Upper lobe of right lung (tissue), 1 donor: ENCODE data around the gene CHTOP. TPM values are rescaled to one million over a fixed set of nuclear protein-coding genes. Genes with fewer than 3 reads are reported as not detected.

ENCODE experiments used
- ATAC-seq: fragments of 200-7000 bp; cut with Tn5 transposase; one replicate; pipeline ENCODE4 v1.9.1; 2020; ENCODE audit warnings: mild to moderate bottlenecking, moderate library complexity
- DNase-seq: peaks from one replicate; pipeline ENCODE4 v3.0.0-alpha.2; 2020
- H3K27ac ChIP-seq: fragments of 200-600 bp; one replicate; pipeline ENCODE4 v1.8.0; 2022
- H3K27me3 ChIP-seq: fragments of 200-600 bp; one replicate; pipeline ENCODE4 v1.8.0; 2022; ENCODE audit warnings: mild to moderate bottlenecking
- H3K36me3 ChIP-seq: fragments of 200-600 bp; one replicate; pipeline ENCODE4 v1.8.0; 2022
- H3K4me1 ChIP-seq: fragments of 200-600 bp; one replicate; pipeline ENCODE4 v1.8.0; 2022
- H3K4me3 ChIP-seq: fragments of 200-600 bp; one replicate; pipeline ENCODE4 v1.8.0; 2022; ENCODE audit warnings: mild to moderate bottlenecking
- H3K9me3 ChIP-seq: fragments of 200-600 bp; one replicate; pipeline ENCODE4 v1.8.0; 2022
- intact Hi-C: fragments of 100-400 bp; cut with DNase I; formaldehyde crosslinking; loops from one replicate; pipeline ENCODE4 v1.11.0; 2022
- total RNA-seq: library from RNA; stranded (reverse); fragmentation: NEBNext Ultra II Directional; extraction: Animal tissue kit (Norgen Biotek cat#: 25700); gene quantifications from one replicate; pipeline ENCODE4 v1.2.1, GENCODE V29; 2021
- TF ChIP-seq, protein P1 (sequence below): fragments of 200-600 bp; IDR thresholded peaks from one replicate; pipeline ENCODE4 v1.8.0; 2022; ENCODE audit warnings: antibody characterized with exemption
- donor health status: DM: no; HTN: yes; CAD: no; lungs with severe emphysema.

Gene CHTOP
- total RNA-seq, 1 donor from 2014 or later: 63.5 TPM

DNA sequence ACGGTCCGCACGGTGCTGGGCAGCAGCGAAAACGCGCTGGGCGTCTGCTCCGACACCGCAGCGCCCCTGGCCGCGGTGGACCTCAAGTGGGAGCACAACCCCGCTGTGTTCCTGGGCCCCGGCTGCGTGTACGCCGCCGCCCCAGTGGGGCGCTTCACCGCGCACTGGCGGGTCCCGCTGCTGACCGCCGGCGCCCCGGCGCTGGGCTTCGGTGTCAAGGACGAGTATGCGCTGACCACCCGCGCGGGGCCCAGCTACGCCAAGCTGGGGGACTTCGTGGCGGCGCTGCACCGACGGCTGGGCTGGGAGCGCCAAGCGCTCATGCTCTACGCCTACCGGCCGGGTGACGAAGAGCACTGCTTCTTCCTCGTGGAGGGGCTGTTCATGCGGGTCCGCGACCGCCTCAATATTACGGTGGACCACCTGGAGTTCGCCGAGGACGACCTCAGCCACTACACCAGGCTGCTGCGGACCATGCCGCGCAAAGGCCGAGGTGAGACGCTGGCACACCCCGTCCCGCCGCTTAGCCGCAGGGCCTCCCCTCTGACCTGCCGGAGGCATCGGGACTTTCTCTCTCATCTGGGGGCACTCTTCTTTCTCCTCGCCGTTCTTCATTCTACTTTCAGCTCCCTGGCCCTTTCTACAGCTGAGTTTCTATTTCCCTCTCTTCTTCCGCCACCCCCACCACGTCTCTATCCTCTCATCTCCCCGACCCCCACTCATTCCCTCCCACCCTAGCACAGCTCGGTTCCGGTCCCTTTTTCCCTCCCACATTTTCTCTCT lies 45.7 kb downstream of the CHTOP start:
- Histone ChIP-seq H3K27me3 (peaks cover 24% of the 10 kb centered on the region), H3K36me3 (no peaks in the 10 kb centered on the region), H3K4me1 (peaks cover 14% of the 10 kb centered on the region), H3K4me3 (peak overlapping the region; percentile 67), H3K9me3 (no peaks in the 10 kb centered on the region), H3K27ac (peak overlapping the region; percentile 74)
- DNase-seq: peak; percentile 74
- peak; percentile 63 for ATAC-seq
- TF ChIP-seq, protein P1, sequence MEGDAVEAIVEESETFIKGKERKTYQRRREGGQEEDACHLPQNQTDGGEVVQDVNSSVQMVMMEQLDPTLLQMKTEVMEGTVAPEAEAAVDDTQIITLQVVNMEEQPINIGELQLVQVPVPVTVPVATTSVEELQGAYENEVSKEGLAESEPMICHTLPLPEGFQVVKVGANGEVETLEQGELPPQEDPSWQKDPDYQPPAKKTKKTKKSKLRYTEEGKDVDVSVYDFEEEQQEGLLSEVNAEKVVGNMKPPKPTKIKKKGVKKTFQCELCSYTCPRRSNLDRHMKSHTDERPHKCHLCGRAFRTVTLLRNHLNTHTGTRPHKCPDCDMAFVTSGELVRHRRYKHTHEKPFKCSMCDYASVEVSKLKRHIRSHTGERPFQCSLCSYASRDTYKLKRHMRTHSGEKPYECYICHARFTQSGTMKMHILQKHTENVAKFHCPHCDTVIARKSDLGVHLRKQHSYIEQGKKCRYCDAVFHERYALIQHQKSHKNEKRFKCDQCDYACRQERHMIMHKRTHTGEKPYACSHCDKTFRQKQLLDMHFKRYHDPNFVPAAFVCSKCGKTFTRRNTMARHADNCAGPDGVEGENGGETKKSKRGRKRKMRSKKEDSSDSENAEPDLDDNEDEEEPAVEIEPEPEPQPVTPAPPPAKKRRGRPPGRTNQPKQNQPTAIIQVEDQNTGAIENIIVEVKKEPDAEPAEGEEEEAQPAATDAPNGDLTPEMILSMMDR: no peak
- intact Hi-C loops: loop anchor here (5.0 kb wide), 2 partner anchors 68 to 93 kb away; no protein-coding TSS in a partner anchor

DNA sequence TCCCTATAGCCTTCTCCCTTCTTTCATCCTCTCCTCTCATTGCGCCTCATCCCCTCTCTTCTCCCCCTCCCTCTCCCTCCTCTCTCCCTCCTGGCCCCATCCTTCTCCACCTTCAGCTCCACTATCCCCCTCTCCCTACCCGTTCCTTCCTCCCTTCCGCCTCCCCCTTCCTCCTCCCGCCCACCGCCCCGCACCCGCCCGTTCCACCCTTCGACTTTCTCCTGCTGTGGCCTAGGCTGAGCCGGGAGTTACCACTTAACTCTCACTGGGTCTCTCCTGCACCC lies 46.2 kb downstream of the CHTOP start:
- H3K27me3 ChIP-seq: peaks cover 24% of the 10 kb centered on the region
- peaks cover 14% of the 10 kb centered on the region for H3K4me1 ChIP-seq
- H3K36me3 ChIP-seq: no peaks in the 10 kb centered on the region
- peak overlapping the region; percentile 67 for H3K4me3 ChIP-seq
- intact Hi-C loops: no loop called here
- ATAC-seq: no peak
- DNase-seq: no peak
- H3K9me3 ChIP-seq: no peaks in the 10 kb centered on the region
- no peak overlapping the region for H3K27ac ChIP-seq
- TF ChIP-seq, protein P1: no peak

DNA sequence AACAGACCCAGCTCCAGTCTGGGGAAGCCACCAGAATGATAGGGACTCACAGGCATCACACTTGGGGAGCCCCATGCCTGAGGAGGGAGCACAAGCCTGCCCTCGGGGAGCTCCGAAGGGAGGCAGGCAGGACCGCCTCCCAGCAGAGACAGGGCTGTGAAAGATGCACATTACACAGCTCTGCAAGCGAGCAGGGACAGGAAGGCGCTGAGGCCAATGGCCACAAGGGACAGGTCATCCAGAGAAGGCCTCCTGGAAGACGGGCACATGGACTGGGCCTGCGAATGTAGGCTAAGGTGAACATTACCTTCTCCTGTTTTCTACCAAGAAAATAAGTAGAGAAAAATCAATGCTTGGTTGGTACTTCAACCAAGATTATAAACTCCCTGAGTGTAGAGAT lies 48.9 kb downstream of the CHTOP start:
- no peak for ATAC-seq
- intact Hi-C loops: no loop called here
- no peak overlapping the region for H3K4me3 ChIP-seq
- H3K27ac ChIP-seq: no peak overlapping the region
- no peaks in the 10 kb centered on the region for H3K36me3 ChIP-seq
- DNase-seq: peak; percentile 51
- H3K9me3 ChIP-seq: no peaks in the 10 kb centered on the region
- H3K4me1 ChIP-seq: peaks cover 10% of the 10 kb centered on the region
- TF ChIP-seq, protein P1: no peak
- peaks cover 21% of the 10 kb centered on the region for H3K27me3 ChIP-seq

DNA sequence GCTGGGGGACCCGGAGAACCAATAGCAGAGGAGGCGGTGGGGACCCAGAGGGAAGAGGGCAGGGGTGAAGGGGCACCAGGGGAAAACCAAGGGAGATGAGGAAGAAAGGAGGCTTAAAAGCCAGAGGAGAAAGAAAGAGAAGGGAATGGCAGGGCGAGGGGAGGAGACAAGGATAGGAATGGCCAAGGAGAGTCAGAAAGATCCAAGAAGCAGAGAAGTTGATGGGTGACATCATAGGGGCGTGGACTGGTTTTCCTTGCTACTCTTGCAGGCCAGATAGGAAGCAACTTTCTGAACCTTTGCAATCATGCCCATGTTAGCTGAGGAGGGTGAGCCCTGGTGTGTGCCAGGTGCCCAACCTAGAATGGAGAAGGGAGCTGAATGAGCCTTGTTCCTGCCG lies 50.0 kb downstream of the CHTOP start:
- H3K36me3 ChIP-seq: no peaks in the 10 kb centered on the region

DNA sequence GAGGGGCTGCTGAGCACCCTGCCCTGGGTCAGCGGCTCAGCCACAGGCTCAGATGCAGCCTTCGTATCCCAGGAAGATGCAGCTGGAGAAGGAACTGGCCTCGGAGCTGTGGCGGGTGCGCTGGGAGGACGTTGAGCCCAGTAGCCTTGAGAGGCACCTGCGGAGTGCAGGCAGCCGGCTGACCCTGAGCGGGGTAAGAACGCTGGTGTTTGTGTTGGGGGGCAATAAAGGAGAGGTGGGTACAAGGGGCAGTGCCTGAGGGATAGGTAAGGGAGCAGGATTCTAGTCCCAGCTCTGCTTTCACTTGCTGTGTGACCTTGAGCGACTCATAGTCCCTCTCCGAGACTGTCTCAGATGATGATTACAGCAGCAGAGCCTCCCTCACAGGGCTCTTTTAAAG lies 51.0 kb downstream of the CHTOP start:
- DNase-seq: no peak
- Histone ChIP-seq H3K4me3 (no peak overlapping the region), H3K27me3 (peaks cover 3% of the 10 kb centered on the region), H3K4me1 (no peaks in the 10 kb centered on the region), H3K36me3 (no peaks in the 10 kb centered on the region), H3K9me3 (no peaks in the 10 kb centered on the region), H3K27ac (no peak overlapping the region)
- ATAC-seq: no peak
- intact Hi-C loops: no loop called here
- TF ChIP-seq, protein P1: no peak

More for the DNA sequence above, 50.0 kb downstream of the CHTOP start:
- Histone ChIP-seq H3K27ac (no peak overlapping the region), H3K4me1 (no peaks in the 10 kb centered on the region), H3K9me3 (no peaks in the 10 kb centered on the region), H3K4me3 (no peak overlapping the region), H3K27me3 (peaks cover 12% of the 10 kb centered on the region)
- no peak for DNase-seq
- intact Hi-C loops: no loop called here
- no peak for ATAC-seq
- TF ChIP-seq, protein P1: no peak
